GM19351 (cell line): ENCODE data around the gene SURF2.
A peak's percentile ranks its signal among the peaks of the same experiment; 100 is the strongest.

Experiments used
- ATAC-seq: cut with Tn5 transposase; IDR thresholded peaks from one replicate; pipeline ENCODE4 v1.9.1; 2021; ENCODE audit warnings: mild to moderate bottlenecking, moderate library complexity; ENCODE audit not compliant: unreplicated experiment

Gene SURF2

GRCh38 chr9:133353548-133353947 is 2.8 kb upstream of the SURF2 start:
- no peak for ATAC-seq

- ATAC-seq, result no peak
Observed at GRCh38 chr9:133354766-133355165, 1.6 kb upstream of the SURF2 start.

GRCh38 chr9:133355881-133356357 is 431 bp upstream of the SURF2 start:
- ATAC-seq, result peak; percentile 23

GRCh38 chr9:133357656-133358055 is 1.3 kb downstream of the SURF2 start:
- ATAC-seq, result no peak

GRCh38 chr9:133359399-133360175 is 3.2 kb downstream of the SURF2 start:
- no peak for ATAC-seq

- ATAC-seq, result no peak
Observed at GRCh38 chr9:133360400-133361393, 4.3 kb downstream of the SURF2 start.

GRCh38 chr9:133361507-133362092 is 5.2 kb downstream of the SURF2 start:
- ATAC-seq, result no peak

GRCh38 chr9:133362359-133363044 is 6.2 kb downstream of the SURF2 start:
- ATAC-seq, result no peak

- ATAC-seq, result no peak
Observed at GRCh38 chr9:133366435-133366834, 10.1 kb downstream of the SURF2 start.

GRCh38 chr9:133367221-133367620 is 10.9 kb downstream of the SURF2 start:
- ATAC-seq, result no peak

- no peak for ATAC-seq
Observed at GRCh38 chr9:133367778-133368177, 11.4 kb downstream of the SURF2 start.

GRCh38 chr9:133368249-133368881 is 12.0 kb downstream of the SURF2 start:
- ATAC-seq, result no peak

- ATAC-seq, result no peak
Observed at GRCh38 chr9:133369422-133369821, 13.1 kb downstream of the SURF2 start.

- ATAC-seq, result no peak
Observed at GRCh38 chr9:133369933-133370332, 13.6 kb downstream of the SURF2 start.

- no peak for ATAC-seq
Observed at GRCh38 chr9:133370685-133371084, 14.3 kb downstream of the SURF2 start.

- no peak for ATAC-seq
Observed at GRCh38 chr9:133371261-133371711, 14.9 kb downstream of the SURF2 start.

- ATAC-seq, result no peak
Observed at GRCh38 chr9:133372144-133372543, 15.8 kb downstream of the SURF2 start.

- ATAC-seq, result no peak
Observed at GRCh38 chr9:133374612-133375115, 18.3 kb downstream of the SURF2 start.

- peak; percentile 7 for ATAC-seq
Observed at GRCh38 chr9:133375116-133375723, 18.9 kb downstream of the SURF2 start.
